PC-3 (cell line): ENCODE measurements around the gene FCRL5. TPM values are rescaled to one million over a fixed set of nuclear protein-coding genes. Genes with fewer than 3 reads are reported as not detected.

Experiments used
- ATAC-seq: fragments of 200-7000 bp; cut with Tn5 transposase; 2 replicates; pipeline ENCODE4 v1.9.1; 2020; ENCODE audit warnings: mild to moderate bottlenecking, moderate library complexity
- BruUV-seq: library from RNA; stranded (reverse); fragments of 400-500 nt; replicated peaks from 2 replicates; lab custom pipeline; 2021; lab: Mats Ljungman, UMichigan
- CTCF ChIA-PET: fragments of 300-600 bp; sonication (Branson Sonifier 250); formaldehyde crosslinking; loops from one replicate; lab custom pipeline; 2022; ENCODE audit warnings: antibody characterized with exemption; lab: Charles Lee
- POLR2A ChIA-PET: fragments of 300-600 bp; sonication (Branson Sonifier 250); formaldehyde crosslinking; loops from one replicate; lab custom pipeline; 2022; ENCODE audit warnings: antibody characterized with exemption; ENCODE audit not compliant: unreplicated experiment; lab: Charles Lee
- DNase-seq: peaks from one replicate; pipeline ENCODE4 v3.0.0-alpha.2; 2015
- H2AFZ ChIP-seq: fragments of 300-600 bp; sonication (generic); 2 replicates; pipeline ENCODE4 v1.6.0; 2016; ENCODE audit warnings: antibody characterized with exemption, low read length
- H3F3A ChIP-seq: fragments of 300-600 bp; sonication (generic); one replicate; pipeline ENCODE4 v1.6.0; 2017; ENCODE audit warnings: antibody characterized with exemption, low read length, control low read depth, mild to moderate bottlenecking; ENCODE audit not compliant: unreplicated experiment
- H3K27ac ChIP-seq: fragments of 300-600 bp; sonication (generic); 2 replicates; pipeline ENCODE4 v1.5.1; 2016; ENCODE audit warnings: mild to moderate bottlenecking, low read length
- H3K27me3 ChIP-seq: fragments of 300-600 bp; sonication (generic); 2 replicates; pipeline ENCODE4 v1.6.1; 2016; ENCODE audit warnings: low read length, mixed read lengths
- H3K36me3 ChIP-seq: fragments of 300-600 bp; sonication (generic); 2 replicates; pipeline ENCODE4 v1.6.1; 2016; ENCODE audit warnings: low read depth, mixed run types, low read length, mixed read lengths
- H3K4me1 ChIP-seq: fragments of 300-600 bp; sonication (generic); 2 replicates; pipeline ENCODE4 v1.5.1; 2016; ENCODE audit warnings: low read length; ENCODE audit not compliant: insufficient read depth
- H3K4me2 ChIP-seq: fragments of 300-600 bp; sonication (generic); 2 replicates; pipeline ENCODE4 v1.6.0; 2016; ENCODE audit warnings: low read length
- H3K4me3 ChIP-seq: fragments of 300-600 bp; sonication (generic); 2 replicates; pipeline ENCODE4 v1.5.1; 2016; ENCODE audit warnings: mild to moderate bottlenecking, low read length, mixed read lengths
- H3K79me2 ChIP-seq: fragments of 300-600 bp; sonication (generic); 2 replicates; pipeline ENCODE4 v1.6.1; 2017; ENCODE audit warnings: low read length, mixed read lengths
- H3K9ac ChIP-seq: fragments of 300-600 bp; sonication (generic); 2 replicates; pipeline ENCODE4 v1.6.0; 2016; ENCODE audit warnings: mild to moderate bottlenecking, low read length
- H3K9me2 ChIP-seq: fragments of 300-600 bp; sonication (generic); replicated peaks from 2 replicates; pipeline ENCODE4 v1.6.1; 2016; ENCODE audit warnings: mixed run types, low read length, mixed read lengths
- H3K9me3 ChIP-seq: fragments of 300-600 bp; sonication (generic); 2 replicates; pipeline ENCODE4 v1.6.1; 2016; ENCODE audit warnings: low read length, mixed read lengths
- H4K20me1 ChIP-seq: fragments of 300-600 bp; sonication (generic); 2 replicates; pipeline ENCODE4 v1.6.1; 2016; ENCODE audit warnings: low read length, mixed read lengths
- CTCF ChIP-seq: fragments of 300-600 bp; sonication (generic); conservative IDR thresholded peaks from 2 replicates; pipeline ENCODE4 v1.5.1; 2017; ENCODE audit warnings: antibody characterized with exemption, low read depth, mild to moderate bottlenecking, low read length
- EZH2 ChIP-seq: fragments of 300-600 bp; sonication (generic); IDR thresholded peaks from one replicate; pipeline ENCODE4 v1.6.1; 2017; ENCODE audit warnings: antibody characterized with exemption, mild to moderate bottlenecking, low read length; ENCODE audit not compliant: unreplicated experiment
- EZH2phosphoT487 ChIP-seq: fragments of 300-600 bp; sonication (generic); IDR thresholded peaks from 2 replicates; pipeline ENCODE4 v1.6.1; 2018; ENCODE audit warnings: mild to moderate bottlenecking, antibody characterized with exemption, low read length, borderline replicate concordance
- intact Hi-C: fragments of 100-400 bp; cut with micrococcal nuclease; formaldehyde crosslinking; loops from 2 replicates; pipeline ENCODE4 v1.9.0; 2023
- total RNA-seq: library from RNA; depleted of rRNA; stranded (reverse); fragments of >200 nt; gene quantifications from 2 replicates; pipeline ENCODE4 v1.2.3, GENCODE V29; 2014

Gene FCRL5
- total RNA-seq, 1 experiment from 2014 or later, result not detected

DNA sequence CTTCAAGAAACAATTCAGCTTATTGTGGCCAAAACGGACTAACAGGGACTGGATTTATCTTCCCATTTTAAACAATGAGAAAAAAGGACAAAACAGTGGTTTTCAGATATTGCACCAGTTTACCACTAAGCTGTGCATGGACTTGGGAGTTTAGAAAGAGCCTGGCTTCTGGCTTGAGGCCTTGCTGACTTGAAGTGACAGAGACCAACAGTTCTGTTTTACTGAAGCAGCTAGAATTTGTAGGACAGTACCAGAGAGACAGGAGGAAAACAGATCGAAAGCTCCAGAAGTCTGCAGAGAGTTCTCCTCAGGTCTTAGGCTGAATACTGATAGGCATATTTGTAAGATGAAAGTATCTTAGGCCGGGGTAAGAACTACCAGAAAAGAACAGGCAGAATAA is 25.1 kb upstream of the FCRL5 start:
- H3K9ac ChIP-seq, result no peak overlapping the region
- no peaks in the 10 kb centered on the region for H3K9me2 ChIP-seq
- no peaks in the 10 kb centered on the region for H4K20me1 ChIP-seq
- no peaks in the 10 kb centered on the region for H3K36me3 ChIP-seq
- no peak overlapping the region for H2AFZ ChIP-seq
- no peaks in the 10 kb centered on the region for H3F3A ChIP-seq
- H3K9me3 ChIP-seq, result no peaks in the 10 kb centered on the region
- BruUV-seq, result no TSS peak
- POLR2A ChIA-PET, result no interaction called here
- H3K4me3 ChIP-seq, result no peak overlapping the region
- intact Hi-C loops, result no loop called here
- DNase-seq (no peak), ATAC-seq (no peak)
- TF ChIP-seq EZH2phosphoT487, result no peak
- no peak for TF ChIP-seq EZH2
- TF ChIP-seq CTCF, result no peak
- peaks cover 60% of the 10 kb centered on the region for H3K27me3 ChIP-seq
- CTCF ChIA-PET, result interaction anchor here (0.6 kb wide), 1 partner anchor 114 kb away, joined by 3 read pairs; no protein-coding TSS in a partner anchor
- H3K27ac ChIP-seq, result no peak overlapping the region
- no peaks in the 10 kb centered on the region for H3K4me1 ChIP-seq
- no peak overlapping the region for H3K4me2 ChIP-seq
- no peaks in the 10 kb centered on the region for H3K79me2 ChIP-seq

DNA sequence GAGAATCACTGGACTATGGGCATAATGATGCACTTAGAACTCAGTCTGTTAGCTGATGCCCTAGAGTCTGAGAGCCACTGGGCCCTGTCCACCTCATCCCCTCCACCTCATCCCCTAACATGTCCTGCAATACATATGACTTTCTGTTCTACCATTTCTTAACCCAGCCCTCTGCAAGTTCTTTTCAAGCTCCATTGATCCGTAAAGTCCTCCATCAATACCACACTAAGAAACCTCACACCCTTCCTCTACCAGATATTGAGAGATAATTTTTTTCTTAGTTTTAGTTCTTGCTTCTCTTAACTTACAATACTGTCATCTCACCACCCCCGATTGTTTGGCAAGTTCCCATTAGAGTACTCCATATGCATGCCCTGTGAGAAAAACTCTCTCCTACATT is 23.4 kb upstream of the FCRL5 start:
- no peak overlapping the region for H3K27ac ChIP-seq
- no peak for DNase-seq
- no peaks in the 10 kb centered on the region for H3K4me1 ChIP-seq
- no peaks in the 10 kb centered on the region for H3F3A ChIP-seq
- no TSS peak for BruUV-seq
- no peaks in the 10 kb centered on the region for H3K36me3 ChIP-seq
- H3K27me3 ChIP-seq, result peaks cover 61% of the 10 kb centered on the region
- H3K9me2 ChIP-seq, result no peaks in the 10 kb centered on the region
- H3K4me2 ChIP-seq, result no peak overlapping the region
- ChIA-PET POLR2A (no interaction called here), CTCF (no interaction called here)
- H2AFZ ChIP-seq, result no peak overlapping the region
- no peaks in the 10 kb centered on the region for H3K9me3 ChIP-seq
- H3K4me3 ChIP-seq, result no peak overlapping the region
- no peak for ATAC-seq
- TF ChIP-seq EZH2phosphoT487, result no peak
- no peak for TF ChIP-seq EZH2
- no peak for TF ChIP-seq CTCF
- H3K79me2 ChIP-seq, result no peaks in the 10 kb centered on the region
- no peaks in the 10 kb centered on the region for H4K20me1 ChIP-seq
- H3K9ac ChIP-seq, result no peak overlapping the region
- intact Hi-C loops, result no loop called here

DNA sequence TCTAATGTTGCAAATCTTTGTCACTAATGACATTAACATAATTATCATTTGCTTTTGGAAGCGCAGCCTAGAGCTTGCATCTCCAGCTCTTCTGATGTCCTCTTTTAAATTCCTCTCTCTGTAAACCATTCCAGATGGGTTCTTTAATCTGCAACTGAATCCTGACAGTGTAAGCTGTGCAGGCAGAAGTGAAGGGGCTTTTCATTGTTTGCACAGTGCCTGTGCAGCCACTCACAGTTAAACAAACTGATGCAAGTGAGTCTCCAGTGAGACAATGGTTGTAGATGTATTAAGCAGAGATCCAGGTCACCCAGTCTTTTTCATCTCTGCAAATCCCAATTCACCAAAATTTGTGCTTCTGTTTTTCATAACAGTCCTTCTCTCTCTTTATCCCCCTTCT is 22.5 kb upstream of the FCRL5 start:
- Histone ChIP-seq H2AFZ (no peak overlapping the region), H3K4me3 (no peak overlapping the region), H3F3A (no peaks in the 10 kb centered on the region), H3K27ac (no peak overlapping the region), H3K9me2 (no peaks in the 10 kb centered on the region), H3K9ac (no peak overlapping the region), H3K79me2 (no peaks in the 10 kb centered on the region), H3K4me2 (no peak overlapping the region), H3K9me3 (no peaks in the 10 kb centered on the region), H3K4me1 (no peaks in the 10 kb centered on the region), H4K20me1 (no peaks in the 10 kb centered on the region), H3K36me3 (no peaks in the 10 kb centered on the region), H3K27me3 (peaks cover 67% of the 10 kb centered on the region)
- POLR2A ChIA-PET, result no interaction called here
- DNase-seq (no peak), ATAC-seq (no peak)
- BruUV-seq, result no TSS peak
- intact Hi-C loops, result no loop called here
- CTCF ChIA-PET, result no interaction called here
- TF ChIP-seq CTCF (no peak), EZH2 (no peak), EZH2phosphoT487 (no peak)
